Fibroblast of skin of right quadriceps (primary cell): ENCODE data around the gene DDRGK1.

ENCODE experiments used
- DNase-seq: peaks from one replicate; pipeline ENCODE4 v3.0.0-alpha.2; 2013

The DDRGK1 gene

DNA sequence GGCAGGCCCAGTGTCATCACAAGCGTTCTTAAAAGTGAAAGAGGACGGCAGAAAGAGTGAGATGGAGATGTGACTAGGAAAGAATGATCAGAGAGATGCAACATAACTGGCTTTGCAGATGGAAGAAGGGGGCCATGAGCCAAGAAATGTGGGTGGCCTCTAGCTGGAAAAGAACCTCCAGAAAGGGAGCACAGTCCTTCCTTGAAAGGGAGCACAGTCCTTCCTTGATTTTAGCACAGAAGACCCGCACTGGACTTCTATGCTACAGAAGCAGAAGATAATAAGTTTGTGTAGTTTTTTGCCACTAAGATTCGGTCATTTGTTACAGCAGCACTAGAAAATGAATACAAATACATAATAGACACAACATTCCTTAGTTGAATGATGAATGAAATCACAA lies 24.2 kb downstream of the DDRGK1 start:
- DNase-seq: no peak

DNA sequence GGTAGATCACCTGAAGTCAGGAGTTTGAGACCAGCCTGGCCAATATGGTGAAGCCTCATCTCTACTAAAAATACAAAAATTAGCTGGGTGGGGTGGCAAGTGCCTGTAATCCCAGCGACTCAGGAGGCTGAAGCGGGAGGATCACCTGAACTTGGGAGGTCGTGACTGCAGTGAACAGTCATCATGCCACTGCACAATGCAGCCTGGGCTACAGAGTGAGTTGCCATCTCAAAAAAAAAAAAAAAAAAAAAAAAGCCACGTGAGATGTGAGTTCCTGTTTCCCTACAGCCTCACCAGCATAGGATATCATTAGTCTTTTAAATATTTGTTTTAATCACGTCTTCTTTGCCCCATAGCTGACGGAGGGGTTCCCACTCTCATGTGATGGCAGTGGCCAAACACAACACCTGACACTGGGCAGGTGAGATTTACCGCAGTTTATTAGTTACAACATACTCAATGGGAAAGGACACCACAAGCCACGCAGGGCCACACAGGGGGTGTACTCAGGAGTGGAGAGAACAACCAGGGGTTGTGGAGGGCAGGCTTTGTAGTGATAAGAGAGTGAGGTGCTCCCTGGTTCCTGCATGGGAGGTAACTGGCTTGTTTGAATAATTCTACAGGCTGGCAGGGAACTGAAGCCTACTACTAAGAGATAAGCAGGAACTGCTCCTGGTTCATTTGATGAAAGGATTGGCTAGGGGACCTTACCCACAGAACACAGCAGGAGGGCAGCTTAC lies 26.6 kb downstream of the DDRGK1 start:
- no peak for DNase-seq

DNA sequence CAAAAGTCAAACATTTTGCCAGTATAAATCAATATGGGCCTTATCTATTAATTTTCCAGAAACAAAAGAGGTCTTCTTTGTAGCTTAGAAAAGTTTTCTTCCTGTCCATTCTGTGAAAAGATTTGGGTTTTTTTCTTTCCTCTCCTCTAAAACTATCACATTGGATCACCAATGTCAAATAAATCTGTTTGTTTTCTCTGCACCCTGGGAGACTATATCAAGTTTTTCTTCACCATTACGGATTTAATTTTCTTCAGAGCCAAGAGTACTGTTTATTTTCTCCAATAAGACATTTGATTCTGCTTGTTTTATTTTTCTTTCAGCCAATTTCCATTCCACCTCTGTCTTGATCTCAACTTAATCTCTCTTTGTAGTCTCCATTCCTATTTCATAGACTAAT lies 29.2 kb downstream of the DDRGK1 start:
- no peak for DNase-seq

DNA sequence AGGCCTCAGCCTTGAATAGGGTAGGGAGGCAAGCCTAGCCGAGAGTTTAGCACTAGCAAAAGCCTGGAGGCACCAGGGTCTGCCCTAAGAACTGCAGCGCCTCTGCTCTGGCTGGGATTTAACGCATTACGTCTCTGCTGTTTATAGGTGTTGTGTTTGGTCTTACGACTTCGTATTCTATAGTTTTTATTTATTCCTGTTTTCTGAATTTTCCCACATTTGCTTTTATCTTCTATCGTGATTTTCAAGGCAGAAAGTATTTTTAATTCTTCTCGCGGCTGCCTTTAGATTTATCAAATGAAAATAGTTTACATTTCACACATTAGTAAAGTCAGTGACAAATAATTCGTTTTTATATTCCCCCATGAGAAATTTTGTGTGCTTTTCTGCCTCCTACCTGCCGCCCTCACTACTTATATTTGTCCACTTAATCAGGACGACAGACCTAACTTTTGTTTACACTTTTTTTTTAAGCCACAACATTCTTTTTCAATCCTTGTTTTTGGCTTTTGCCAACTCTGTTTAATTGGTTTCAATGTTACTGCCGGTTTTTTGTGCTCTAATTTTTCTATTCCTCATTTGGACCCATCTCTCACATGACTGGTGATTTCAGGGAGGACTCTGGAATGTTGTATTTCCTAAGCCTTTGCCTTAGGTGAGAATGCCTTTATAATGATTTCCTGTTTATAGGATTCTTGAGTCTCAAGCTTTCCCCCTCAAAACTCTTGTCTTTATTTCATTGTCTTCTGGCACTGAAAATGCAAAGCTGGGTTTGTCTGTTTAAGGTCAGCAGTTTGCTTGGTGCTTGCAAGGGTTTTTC lies 29.8 kb downstream of the DDRGK1 start:
- DNase-seq: no peak

DNA sequence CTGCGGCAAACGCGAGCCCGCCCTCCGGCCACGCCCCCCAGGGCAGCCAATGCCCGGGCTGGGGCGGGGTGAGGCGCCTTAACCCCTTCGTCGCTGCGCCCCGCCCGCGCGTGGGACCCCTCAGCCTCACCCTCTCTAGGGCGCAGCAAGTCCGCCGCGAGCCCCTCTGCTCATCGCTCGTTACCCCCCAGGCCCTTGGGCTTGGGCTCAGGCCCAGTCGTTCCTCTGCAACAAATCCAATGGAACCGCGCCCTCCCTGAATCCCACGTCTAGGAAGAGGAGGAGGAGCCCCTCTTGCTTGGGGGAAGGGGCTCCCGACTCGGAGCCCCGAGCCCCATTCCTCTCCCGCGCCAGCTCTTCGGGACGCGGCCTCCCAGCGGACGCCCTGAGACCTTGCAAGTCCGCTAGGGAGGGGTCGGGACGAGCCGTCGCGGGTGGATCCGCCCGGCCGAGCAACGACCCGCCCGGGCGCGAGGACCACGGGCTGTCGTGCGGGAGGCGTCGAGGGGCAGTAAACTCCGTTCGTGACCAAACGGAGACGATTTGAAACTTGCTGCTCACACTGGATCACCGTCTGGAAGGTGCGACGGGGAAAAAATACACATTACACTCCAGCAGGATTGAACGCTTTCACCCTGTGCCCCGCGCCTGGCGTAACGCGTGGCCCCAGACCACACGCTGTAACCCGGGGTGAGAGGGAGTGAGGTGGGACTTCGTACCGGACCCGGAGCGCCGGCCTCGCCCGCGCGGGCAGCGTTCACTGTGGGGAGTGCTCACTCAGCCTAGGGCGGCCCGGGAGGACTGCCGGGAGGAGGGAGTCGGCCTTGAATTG lies 30.7 kb downstream of the DDRGK1 start:
- DNase-seq: peak; percentile 77

DNA sequence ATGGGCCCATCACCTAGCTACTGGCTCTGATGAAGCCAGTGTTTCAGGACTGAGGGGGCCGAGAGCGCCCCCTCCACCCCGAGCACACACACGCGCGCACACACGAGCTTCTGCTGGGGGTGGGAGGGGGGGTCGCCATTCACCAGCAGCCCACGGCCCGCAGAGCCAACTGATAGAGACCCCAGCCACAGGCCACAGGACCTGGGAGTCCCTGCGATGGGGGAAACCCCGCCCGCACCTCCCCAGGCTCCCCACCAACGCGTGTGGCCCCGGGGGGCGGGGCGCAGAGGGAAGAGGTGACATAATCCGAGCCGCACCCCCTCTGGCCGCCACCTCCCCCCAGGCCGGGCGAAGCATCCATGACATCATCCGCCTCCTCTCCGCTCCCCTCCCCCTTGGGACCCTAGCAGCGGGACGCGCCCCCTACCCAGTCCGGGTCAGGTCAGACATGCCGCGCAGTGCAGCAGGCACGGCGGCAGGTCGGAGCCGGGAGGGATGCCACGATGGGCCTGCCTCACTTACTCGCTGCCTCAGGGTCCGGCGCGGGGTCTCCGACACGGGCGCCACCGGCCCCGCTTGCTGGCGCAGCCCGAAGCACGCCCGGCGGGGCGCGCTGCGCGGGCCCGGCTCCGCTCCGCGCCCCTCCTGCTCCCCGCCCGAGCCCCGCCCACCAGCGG lies 31.4 kb downstream of the DDRGK1 start, which contains the start of gene LZTS3:
Gene LZTS3 (minus strand): TSS at position 617 of the 677 bp plus-strand sequence. CDS start 6,386 bp downstream, outside the sequence.
- peak; percentile 59 for DNase-seq

DNA sequence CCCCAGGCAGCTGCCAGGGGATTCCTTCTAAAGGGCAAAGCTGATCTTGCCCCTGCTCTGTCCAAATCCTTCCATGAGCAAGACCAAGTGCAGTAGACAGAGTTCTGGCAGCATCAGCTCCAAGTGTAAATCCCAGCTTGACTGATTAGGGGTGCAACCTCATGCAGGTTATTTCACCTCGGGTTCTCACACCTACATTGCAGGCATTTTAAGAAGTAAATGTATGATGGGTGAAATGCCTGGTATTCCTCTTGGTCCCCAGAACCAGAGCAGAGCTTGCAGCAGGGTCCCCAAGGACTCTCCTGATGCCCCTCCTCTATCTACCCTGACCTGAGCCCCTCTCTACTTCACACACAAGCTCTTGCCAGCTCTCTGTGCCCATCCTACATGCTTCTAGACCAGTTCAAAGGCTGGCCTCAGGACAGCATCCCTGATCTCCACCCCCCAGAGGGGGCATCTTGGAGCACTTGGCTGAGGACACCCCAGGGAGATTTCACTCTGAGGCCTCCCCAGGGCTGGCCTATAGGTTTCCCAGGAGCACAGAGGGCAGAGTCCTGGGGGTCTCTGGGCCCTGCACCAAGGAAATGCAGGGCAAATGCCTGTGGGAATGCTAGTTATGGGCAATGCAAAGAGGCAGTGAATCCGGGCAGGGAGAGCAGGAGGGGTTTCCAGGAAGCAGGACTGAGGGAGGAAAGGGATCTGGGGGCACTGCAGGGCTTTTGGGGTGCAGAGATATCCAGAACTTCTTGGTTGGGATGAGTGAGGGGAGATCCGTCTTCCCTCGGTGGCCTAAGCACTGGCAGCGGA lies 32.2 kb downstream of the DDRGK1 start:
- DNase-seq: no peak

DNA sequence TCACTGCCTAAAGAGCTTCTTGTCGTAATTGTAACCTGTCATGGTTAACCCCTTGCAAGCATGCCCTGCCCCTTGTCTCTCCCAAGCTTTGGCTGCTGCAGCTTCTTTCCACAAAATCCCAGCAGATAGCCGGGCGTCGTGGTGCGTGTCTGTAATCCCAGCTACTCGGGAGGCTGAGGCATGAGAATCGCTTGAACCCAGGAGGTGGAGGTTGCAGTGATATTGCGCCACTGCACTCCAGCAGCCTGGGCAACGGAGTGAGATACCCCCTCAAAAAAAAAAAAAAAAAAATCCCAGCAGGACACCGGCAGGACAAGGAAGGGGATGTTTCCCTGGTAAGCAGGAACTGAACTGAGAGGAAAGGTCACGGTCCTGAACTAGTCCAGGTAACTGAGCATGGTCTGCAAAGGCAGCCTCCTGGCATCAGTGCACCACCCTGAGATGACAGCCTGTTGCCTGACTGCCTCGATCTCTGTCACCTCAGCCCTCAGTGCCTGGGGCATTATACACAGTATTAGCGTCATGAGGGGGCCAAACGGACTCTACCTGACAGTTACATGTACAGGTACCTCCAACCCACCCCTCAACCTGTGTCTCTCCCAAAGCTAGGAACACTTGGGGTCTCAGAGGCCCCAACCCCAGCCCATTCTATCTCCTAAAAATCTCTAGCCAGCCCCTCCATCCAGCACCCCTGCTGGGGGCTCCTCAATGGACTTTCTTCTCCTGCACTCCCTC lies 32.9 kb downstream of the DDRGK1 start:
- DNase-seq: no peak

DNA sequence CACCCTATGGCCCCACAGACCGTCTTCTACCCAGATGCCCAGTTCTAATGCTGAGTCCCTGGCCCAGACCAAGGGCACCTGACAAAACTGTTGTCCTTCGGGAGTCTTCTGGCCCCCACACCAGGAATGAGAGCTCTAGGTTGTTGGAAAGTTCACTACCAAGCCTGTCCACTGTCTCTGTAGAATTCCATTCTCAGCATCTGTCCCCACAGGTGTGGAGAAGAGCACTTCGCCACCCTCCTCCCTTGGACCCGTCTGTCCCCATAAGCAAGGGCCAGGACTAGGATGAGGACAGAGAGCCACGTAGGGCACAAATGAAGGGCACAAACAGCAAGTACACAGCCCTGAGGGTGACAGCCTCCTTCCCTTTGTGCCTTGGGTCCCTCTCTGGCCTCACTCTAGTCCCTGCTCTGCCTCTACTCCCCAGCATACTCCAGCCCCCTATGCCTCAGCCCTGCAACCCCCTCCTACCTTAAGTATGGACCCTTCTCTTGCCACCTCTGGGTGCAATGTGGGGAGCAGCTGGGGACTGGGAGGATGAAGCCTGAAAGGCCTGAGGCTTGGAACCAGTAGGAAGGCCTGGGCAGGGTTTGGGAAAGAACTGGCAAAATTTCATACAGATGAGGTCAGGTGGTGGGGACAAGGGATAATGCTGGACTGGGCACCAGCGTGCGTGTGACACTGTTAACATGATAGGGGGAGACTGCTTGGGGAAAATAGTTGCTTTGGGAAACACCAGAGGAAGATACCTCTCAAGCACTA lies 35.5 kb downstream of the DDRGK1 start:
- DNase-seq: no peak

DNA sequence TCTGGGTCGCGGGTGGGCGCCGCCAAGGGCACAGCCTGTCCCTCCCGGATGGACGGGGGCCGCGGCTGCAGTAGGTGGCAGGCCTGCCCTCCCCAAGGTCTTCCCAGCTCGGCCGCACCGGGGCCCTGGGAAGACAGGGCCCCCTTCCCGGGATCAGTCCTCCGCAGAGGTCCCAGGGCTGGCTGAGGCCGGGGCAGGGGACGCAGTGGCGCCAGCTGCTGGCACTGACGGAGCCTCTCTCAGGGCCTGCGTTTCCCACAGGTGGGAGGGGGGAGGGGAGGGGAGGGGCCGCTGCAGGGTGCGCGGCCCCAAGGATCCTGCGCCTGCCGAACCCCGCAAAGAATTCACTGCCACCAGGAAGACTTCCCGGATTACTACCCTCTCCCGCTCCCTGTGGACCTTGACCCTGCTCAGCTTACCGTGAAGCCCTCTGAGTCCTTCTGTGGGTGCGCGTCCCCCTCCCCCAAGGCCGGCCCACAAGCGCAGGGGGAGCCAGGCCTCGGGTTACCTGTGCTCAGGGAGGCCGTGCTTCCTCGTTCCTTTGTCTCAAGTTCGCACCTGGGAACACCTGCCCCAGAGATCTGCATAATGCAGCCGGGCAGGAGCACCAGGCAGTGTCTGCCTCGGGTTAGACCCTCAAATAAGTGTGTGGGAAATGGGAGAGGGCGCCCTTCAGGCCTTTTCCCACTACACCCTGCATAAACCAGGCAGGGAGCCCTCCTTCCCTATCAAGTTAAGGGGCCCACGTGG lies 36.2 kb downstream of the DDRGK1 start:
- DNase-seq: no peak

DNA sequence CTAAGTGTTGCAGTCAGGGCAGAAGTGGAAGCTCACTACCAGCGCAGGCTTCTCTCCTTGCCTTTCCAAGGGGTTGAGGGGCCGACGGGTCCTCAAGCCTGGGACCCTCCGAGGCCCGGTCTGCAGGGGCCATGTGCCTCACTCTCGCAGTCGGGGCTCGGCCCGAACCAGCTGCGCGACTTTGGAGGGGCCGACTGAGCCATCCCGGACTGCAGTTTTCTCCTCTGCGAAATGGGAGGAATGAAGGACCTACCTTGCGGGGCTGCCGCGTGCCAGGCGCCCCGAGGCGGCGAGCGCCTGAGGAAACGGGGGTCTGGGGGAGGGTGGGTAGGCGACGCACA lies 36.8 kb downstream of the DDRGK1 start:
- DNase-seq: no peak

DNA sequence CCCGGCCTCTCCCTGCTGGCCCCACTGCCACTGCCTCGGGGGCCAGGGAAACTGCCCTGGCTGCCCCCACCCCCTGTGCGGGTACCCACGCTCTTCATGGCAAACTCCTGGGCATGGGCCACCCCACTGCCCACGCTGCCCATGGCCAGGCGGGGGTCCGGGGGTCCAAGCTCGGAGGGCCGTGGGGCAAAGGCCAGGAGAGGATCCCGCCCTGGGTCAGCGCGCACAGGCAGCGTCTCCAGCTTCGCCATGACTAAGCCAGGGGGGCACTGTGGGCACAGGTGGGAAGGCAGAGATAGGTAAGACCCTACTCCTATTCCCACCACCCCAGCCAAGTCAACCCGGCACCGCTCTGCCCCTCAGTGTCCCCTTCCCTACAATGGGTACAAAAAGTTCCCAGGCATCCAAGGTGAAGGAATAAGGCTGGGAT lies 37.6 kb downstream of the DDRGK1 start:
- no peak for DNase-seq

DNA sequence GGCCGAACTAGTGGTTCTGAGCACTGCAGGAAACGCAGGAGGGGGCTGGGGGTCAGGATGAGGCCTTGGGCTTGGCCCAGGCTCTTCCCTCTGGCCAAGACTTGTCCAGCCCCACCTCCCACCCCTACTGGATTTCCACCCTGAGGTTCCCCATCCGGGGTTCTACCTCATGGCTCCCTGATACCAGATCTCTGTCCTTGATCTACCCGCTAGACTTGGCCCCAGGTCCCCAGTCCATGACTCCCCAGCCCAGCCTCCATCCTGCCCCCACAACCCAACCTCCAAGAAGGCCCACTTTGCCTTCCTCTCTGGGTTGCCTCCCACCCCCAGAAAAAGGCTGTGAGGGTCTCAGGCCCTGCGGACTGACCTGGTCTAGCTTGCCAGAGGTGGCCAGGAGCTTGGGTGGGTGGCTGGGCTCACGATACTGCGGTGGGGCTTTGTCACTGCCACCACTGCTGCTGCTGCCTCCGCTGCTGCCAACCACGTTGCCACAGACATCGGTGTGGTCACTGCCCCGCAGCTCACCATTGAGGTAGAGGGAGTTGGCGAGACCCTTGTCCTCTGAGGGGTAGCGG lies 38.1 kb downstream of the DDRGK1 start:
- DNase-seq: no peak

DNA sequence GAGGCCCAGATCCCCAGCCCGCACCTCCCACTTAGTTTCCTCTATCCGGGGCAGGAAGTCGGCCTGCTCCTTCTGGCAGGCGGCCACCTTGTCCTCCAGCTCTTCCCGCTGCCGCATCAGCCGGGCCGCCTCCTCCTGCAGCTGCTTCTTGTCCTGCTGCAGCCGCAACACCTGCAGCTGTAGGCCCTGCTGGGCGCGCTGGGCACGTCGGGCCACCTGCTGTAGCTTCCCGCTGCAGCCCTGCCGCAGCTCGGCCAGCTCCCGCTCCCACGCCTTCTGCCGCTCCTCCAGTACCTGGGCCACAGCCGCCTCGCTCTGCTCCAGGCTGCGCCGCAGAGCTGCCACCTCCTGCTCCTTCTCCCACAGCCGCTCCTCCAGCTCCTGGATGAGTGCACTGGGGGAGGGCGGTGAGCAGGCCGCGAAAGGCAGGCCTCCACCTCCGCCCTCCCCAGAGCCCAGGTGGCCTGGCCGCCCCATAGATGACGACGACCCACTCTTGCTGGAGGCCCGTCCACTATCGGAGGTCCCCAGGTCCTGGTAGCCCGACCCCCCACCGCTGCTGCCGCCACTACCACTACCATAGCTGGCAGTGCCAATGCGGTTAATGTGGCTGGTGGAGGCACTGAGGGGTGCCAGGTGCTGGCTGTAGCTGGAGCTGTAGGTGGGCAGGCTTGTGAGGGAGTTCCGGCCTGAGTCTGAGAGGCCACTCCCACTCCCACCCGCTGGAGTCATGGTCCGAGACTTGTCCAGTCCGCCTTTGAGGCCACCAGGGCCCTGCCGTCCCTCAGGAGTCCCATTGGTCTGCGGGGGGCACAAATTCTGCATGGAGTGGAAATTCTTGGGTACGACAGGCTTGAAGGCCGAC lies 38.8 kb downstream of the DDRGK1 start:
- DNase-seq: peak; percentile 38

DNA sequence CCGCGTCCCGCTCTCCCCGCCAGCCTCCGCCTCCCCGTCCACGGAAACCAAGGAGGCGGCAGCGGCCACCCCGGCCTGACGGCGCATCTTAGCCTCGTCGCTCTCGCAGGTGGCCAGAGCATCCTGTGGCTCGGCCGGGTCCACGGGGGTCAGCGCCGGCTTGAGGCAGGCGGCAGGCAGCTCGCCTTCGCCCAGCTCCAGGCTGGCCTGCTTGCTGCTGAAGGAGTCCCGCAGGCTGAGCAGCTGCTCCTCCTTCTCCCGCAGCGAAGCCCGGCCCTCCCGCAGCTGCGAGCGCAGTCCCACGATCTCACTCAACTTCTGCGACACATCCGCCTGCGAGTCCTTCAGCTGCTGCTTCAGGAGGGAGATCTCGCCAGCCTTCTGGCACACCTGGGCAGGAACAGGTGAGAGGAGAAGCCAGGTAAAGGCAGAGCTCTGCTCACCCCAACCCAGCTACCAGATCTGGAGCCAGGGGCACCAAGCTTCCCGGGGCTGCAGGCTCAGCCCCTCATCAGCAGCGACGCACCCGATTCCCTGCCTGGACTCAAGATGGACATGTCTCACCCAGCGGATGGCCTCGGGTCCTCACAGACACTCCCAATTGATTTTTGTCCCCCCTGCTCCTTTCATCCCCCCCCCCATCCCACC lies 39.6 kb downstream of the DDRGK1 start:
- DNase-seq: no peak

DNA sequence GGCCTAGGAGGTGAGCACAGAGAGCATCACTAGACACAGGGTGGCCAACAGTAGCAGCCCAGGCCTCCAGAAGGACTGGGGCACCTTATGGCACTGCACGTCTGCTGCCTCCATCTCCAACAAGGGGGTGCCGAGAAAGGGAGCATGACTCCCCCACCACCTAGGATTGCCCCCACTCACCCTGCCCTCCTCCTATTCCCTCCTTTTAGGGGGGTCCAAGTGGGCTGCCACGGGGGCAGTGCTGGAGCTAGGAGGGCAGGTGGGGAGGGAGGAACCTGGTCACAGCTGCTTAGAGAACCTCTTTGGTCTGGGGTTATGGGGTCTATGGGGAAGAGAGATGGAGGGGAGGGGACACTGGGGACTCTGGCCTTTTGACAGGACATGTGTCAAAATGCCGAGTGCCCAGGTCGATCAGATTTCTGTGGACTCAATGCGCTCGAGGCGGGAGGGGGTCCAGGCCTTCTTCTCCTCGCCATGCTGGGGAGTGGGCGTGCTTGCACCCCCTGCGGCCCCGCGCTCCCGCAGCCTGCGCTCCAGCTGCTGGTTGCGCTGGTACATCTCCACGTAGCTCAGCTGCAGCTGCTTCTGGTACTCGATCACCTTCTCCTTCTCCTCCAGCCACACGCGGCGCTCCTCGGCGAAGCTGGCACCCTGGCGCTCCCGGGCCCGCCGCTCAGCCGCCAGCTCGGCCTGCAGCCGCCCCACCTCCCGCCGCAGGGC lies 40.3 kb downstream of the DDRGK1 start:
- DNase-seq: no peak
